Activated CD4-positive, alpha-beta T cell treated with anti-CD3 and anti-CD28 coated beads, Interleukin-2, amount 10 ng/mL, durations not matched to agents 7 days and 5 days (primary cell): ENCODE data around the gene DGKB. TPM values are rescaled to one million over a fixed set of nuclear protein-coding genes. Genes with fewer than 3 reads are reported as not detected.

ENCODE experiments used
- CTCF ChIA-PET: fragments of 350-600 bp; sonication (Branson Sonifier 250); formaldehyde crosslinking; loops from one replicate; lab custom pipeline; 2021; ENCODE audit warnings: antibody characterized with exemption; lab: Charles Lee
- POLR2A ChIA-PET: fragments of 350-600 bp; sonication (Branson Sonifier 250); formaldehyde crosslinking; loops from one replicate; lab custom pipeline; 2021; ENCODE audit warnings: antibody characterized with exemption; lab: Charles Lee
- DNase-seq: peaks from one replicate; pipeline ENCODE4 v3.0.0-alpha.2; 2020
- H3K27ac Mint-ChIP-seq: one replicate; pipeline ENCODE4 v1.8.0; 2021; ENCODE audit warnings: mild to moderate bottlenecking, moderate library complexity, mixed read lengths
- H3K27me3 Mint-ChIP-seq: one replicate; pipeline ENCODE4 v1.8.0; 2021; ENCODE audit warnings: mixed read lengths
- H3K36me3 Mint-ChIP-seq: one replicate; pipeline ENCODE4 v1.8.0; 2021; ENCODE audit warnings: low read depth, mixed read lengths
- H3K4me1 Mint-ChIP-seq: one replicate; pipeline ENCODE4 v1.8.0; 2021; ENCODE audit warnings: mixed read lengths
- H3K4me3 Mint-ChIP-seq: one replicate; pipeline ENCODE4 v1.8.0; 2021; ENCODE audit warnings: mild to moderate bottlenecking, moderate library complexity, mixed read lengths
- H3K9me3 Mint-ChIP-seq: one replicate; pipeline ENCODE4 v1.8.0; 2021; ENCODE audit warnings: mixed read lengths
- total RNA-seq, 2 experiments: library from RNA; stranded (reverse); gene quantifications; one replicate each; pipeline ENCODE4 v1.2.3, GENCODE V29; 2021

Gene DGKB
- total RNA-seq, 2 experiments from 2014 or later = not detected

DNA sequence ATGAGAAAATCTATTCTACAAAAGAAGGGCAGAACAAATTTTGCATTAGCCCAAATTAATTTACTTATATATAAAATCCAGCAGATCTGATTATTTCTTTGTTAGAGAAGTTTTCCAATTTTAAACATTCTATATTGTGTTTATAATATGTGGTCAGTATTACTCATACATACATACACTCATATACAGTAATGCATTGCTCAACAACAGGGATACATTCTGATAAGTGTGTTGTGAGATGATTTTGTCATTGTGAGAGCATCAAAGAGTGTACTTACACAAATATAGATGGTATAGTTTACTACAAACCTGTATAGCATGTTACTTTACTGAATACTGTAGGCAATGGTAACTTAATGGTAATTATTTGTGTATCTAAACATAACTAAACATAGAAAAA, 673.5 kb downstream of the DGKB start:
- no peak for DNase-seq
- Mint-ChIP-seq H3K27ac (no peak overlapping the region), H3K4me3 (no peak overlapping the region), H3K4me1 (no peaks in the 10 kb centered on the region), H3K9me3 (peaks cover 5% of the 10 kb centered on the region), H3K36me3 (no peaks in the 10 kb centered on the region), H3K27me3 (no peaks in the 10 kb centered on the region)
- ChIA-PET CTCF (no interaction called here), POLR2A (no interaction called here)

- Mint-ChIP-seq H3K27me3 (no peaks in the 10 kb centered on the region), H3K27ac (no peak overlapping the region), H3K36me3 (no peaks in the 10 kb centered on the region), H3K9me3 (peaks cover 4% of the 10 kb centered on the region), H3K4me3 (no peak overlapping the region), H3K4me1 (no peaks in the 10 kb centered on the region)
- DNase-seq = no peak
- POLR2A ChIA-PET = no interaction called here
- CTCF ChIA-PET = no interaction called here
These were observed 674.2 kb downstream of the DGKB start for GRCh38 chr7:14228341-14228740.

DNA sequence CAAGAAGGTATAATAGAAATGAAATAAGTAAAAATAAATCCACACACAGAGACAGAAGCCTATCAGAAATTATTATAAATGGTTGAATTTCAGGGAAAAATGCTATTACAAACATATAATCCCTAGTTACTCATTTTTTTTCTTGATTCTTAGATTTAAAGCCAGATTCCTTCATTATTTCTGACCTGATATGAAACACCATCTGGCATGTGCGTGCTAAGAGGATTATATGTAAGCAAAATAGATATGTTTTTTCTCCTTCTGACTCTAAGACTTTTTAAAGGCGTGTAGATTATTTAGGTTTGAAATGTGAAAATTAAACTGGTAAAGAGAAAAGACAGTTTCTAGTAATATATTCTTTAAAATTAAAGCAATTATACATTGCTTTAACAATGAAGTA, 676.4 kb downstream of the DGKB start:
- H3K36me3 Mint-ChIP-seq = no peaks in the 10 kb centered on the region
- no peak overlapping the region for H3K4me3 Mint-ChIP-seq
- H3K27ac Mint-ChIP-seq = no peak overlapping the region
- ChIA-PET POLR2A (no interaction called here), CTCF (no interaction called here)
- H3K27me3 Mint-ChIP-seq = no peaks in the 10 kb centered on the region
- no peaks in the 10 kb centered on the region for H3K4me1 Mint-ChIP-seq
- no peak for DNase-seq
- H3K9me3 Mint-ChIP-seq = peaks cover 1% of the 10 kb centered on the region

GRCh38 chr7:14219125-14219524, 683.4 kb downstream of the DGKB start:
- no peak for DNase-seq
- CTCF ChIA-PET = no interaction called here
- no peaks in the 10 kb centered on the region for H3K4me1 Mint-ChIP-seq
- POLR2A ChIA-PET = no interaction called here
- peaks cover 7% of the 10 kb centered on the region for H3K9me3 Mint-ChIP-seq
- H3K36me3 Mint-ChIP-seq = no peaks in the 10 kb centered on the region
- no peak overlapping the region for H3K4me3 Mint-ChIP-seq
- H3K27ac Mint-ChIP-seq = no peak overlapping the region
- H3K27me3 Mint-ChIP-seq = no peaks in the 10 kb centered on the region

GRCh38 chr7:14218338-14218737, 684.2 kb downstream of the DGKB start:
- Mint-ChIP-seq H3K4me1 (no peaks in the 10 kb centered on the region), H3K27ac (no peak overlapping the region), H3K36me3 (no peaks in the 10 kb centered on the region), H3K9me3 (peaks cover 7% of the 10 kb centered on the region), H3K4me3 (no peak overlapping the region), H3K27me3 (no peaks in the 10 kb centered on the region)
- POLR2A ChIA-PET = no interaction called here
- no peak for DNase-seq
- CTCF ChIA-PET = no interaction called here

DNA sequence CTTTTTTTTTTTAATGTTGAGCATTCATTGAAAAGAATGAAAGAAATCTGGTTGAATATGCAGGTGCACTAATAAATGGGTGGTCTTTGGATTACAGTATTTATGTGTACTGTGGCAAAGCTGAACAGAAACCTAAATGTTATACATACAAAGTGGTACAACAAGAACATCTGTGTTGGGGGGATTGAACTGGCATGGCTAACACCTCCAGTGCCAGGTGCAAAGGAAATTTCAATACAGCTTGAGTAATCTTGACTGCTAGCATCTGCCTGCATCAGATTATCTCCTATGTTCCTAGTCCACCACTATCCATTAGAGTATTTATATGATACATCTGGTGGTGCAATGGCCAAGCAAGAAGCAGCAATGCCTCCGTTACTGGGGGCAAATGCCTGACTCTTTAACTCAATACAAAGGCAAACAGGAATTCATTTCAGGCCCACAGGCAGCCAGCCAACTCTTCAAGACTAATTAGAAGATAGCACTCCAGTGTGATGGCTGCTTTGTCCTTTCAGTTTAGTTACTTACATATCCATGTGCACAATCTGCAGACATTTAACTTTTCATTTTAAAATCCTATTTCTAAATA, 692.6 kb downstream of the DGKB start:
- POLR2A ChIA-PET = no interaction called here
- H3K9me3 Mint-ChIP-seq = peaks cover 10% of the 10 kb centered on the region
- no peak overlapping the region for H3K27ac Mint-ChIP-seq
- CTCF ChIA-PET = no interaction called here
- no peak for DNase-seq
- no peak overlapping the region for H3K4me3 Mint-ChIP-seq
- H3K4me1 Mint-ChIP-seq = no peaks in the 10 kb centered on the region
- no peaks in the 10 kb centered on the region for H3K27me3 Mint-ChIP-seq
- no peaks in the 10 kb centered on the region for H3K36me3 Mint-ChIP-seq

DNA sequence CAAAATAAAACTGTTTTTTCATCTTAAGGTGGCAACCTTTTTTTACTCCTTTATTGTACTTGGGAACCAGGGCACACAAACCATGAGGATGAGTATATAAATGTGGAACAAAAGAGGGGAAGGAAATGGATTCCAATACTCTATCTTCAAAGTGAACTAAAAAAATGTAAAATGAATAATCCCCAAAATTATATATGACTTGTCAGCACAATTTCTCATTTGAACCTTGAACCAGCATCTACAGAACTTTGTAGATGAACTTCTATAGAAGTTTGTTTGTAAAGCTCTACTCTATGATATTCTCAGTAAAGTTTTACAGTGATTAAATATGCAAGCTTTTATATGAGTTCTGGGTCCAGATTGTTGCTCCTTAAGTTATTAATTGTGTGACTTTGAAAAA, 694.8 kb downstream of the DGKB start:
- ChIA-PET CTCF (no interaction called here), POLR2A (no interaction called here)

GRCh38 chr7:14207138-14207537, 695.4 kb downstream of the DGKB start:
- DNase-seq = no peak
- Mint-ChIP-seq H3K9me3 (peaks cover 2% of the 10 kb centered on the region), H3K4me3 (no peak overlapping the region), H3K27ac (no peak overlapping the region), H3K36me3 (no peaks in the 10 kb centered on the region), H3K27me3 (no peaks in the 10 kb centered on the region), H3K4me1 (no peaks in the 10 kb centered on the region)
- POLR2A ChIA-PET = no interaction called here
- CTCF ChIA-PET = no interaction called here

More for the DNA sequence above, 694.8 kb downstream of the DGKB start:
- H3K4me1 Mint-ChIP-seq = no peaks in the 10 kb centered on the region
- H3K36me3 Mint-ChIP-seq = no peaks in the 10 kb centered on the region
- no peak for DNase-seq
- no peak overlapping the region for H3K27ac Mint-ChIP-seq
- H3K4me3 Mint-ChIP-seq = no peak overlapping the region
- peaks cover 6% of the 10 kb centered on the region for H3K9me3 Mint-ChIP-seq
- H3K27me3 Mint-ChIP-seq = no peaks in the 10 kb centered on the region

DNA sequence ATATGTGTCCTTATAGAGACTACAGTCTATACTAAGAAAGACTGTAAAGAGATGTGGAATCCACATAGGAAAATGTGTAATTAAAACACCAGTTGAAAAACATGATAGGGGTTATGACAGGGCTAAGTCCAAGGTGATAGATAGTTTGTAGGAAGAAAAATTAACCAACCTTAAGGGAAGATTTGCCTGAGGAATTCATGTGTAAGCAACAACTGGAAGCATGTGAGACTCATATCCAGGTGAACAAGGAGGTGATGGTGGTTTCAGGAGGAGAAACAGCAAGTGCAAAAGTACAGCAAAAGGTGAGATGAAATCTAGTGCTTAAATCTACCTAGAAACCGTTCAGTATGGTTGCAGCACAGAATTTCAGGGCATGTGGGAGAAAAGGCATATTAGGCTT, 696.4 kb downstream of the DGKB start:
- peaks cover 3% of the 10 kb centered on the region for H3K9me3 Mint-ChIP-seq

DNA sequence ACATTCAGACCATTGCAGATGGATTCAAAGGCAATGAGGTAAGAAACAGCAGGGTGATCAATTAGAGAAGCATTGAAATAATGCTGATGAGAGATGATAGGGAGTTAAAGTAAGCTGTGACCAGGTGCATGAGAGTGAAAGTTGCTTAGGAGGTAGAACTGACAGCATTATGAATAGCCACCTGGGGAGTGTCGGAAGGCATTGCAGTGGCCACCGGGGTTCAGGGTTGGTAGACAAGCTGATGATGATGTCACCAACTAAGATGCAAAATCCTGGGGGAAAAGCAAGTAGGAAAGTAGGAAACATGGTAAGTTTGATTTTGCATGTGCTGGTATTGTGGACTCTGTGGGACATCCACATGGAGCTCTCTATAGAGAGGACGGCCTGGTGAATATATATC, 701.2 kb downstream of the DGKB start:
- ChIA-PET POLR2A (no interaction called here), CTCF (no interaction called here)
- Mint-ChIP-seq H3K27ac (no peak overlapping the region), H3K27me3 (no peaks in the 10 kb centered on the region), H3K36me3 (no peaks in the 10 kb centered on the region), H3K9me3 (peaks cover 6% of the 10 kb centered on the region), H3K4me3 (no peak overlapping the region), H3K4me1 (no peaks in the 10 kb centered on the region)
- no peak for DNase-seq

More for the DNA sequence above, 696.4 kb downstream of the DGKB start:
- POLR2A ChIA-PET = no interaction called here
- CTCF ChIA-PET = no interaction called here
- H3K27ac Mint-ChIP-seq = no peak overlapping the region
- no peaks in the 10 kb centered on the region for H3K36me3 Mint-ChIP-seq
- H3K4me1 Mint-ChIP-seq = no peaks in the 10 kb centered on the region
- no peak overlapping the region for H3K4me3 Mint-ChIP-seq
- no peak for DNase-seq
- no peaks in the 10 kb centered on the region for H3K27me3 Mint-ChIP-seq

DNA sequence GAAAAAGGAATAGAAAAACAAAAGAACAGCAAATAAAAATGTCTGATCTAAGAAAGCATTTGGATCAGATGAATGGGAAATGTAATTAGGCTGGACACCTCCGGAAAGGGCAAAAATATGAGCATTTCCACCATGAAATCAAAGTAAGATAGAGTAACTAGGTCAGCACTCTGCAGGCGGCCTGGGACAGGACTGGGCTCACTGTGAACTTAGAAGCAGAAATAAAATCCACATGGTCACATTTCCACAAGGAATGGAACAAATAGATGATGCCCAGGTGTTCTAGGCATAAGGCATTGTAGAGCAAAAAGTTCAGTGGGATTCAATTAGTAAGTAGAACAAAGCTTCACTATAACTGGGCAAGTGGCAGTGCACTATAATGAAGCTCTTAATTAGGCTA, 703.2 kb downstream of the DGKB start:
- H3K27me3 Mint-ChIP-seq = no peaks in the 10 kb centered on the region
- no peaks in the 10 kb centered on the region for H3K36me3 Mint-ChIP-seq
- no peak overlapping the region for H3K27ac Mint-ChIP-seq
- peaks cover 6% of the 10 kb centered on the region for H3K9me3 Mint-ChIP-seq
- DNase-seq = no peak
- ChIA-PET CTCF (no interaction called here), POLR2A (no interaction called here)
- no peak overlapping the region for H3K4me3 Mint-ChIP-seq
- H3K4me1 Mint-ChIP-seq = no peaks in the 10 kb centered on the region

DNA sequence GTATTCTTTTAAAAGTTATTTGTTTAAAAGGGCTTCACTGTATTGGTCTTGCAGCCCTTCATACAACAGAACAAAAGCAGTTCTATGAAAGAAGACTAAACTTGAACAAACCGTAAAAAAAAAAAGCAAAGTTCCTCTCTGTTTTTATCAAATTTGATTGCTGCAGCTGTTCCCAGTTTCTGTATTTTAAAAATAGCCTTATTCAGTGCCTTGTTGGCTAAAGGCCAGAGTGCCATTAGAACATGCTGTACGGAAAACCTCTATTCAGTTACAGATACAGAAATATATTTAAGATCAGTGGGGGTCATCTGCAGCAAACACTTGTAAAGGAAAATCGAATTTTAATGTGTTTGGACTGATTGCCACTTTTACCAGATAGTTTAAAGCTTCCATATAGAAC, 705.3 kb downstream of the DGKB start:
- DNase-seq = no peak
- no peaks in the 10 kb centered on the region for H3K4me1 Mint-ChIP-seq
- no peaks in the 10 kb centered on the region for H3K27me3 Mint-ChIP-seq
- peaks cover 6% of the 10 kb centered on the region for H3K9me3 Mint-ChIP-seq
- H3K36me3 Mint-ChIP-seq = no peaks in the 10 kb centered on the region
- H3K4me3 Mint-ChIP-seq = no peak overlapping the region
- ChIA-PET CTCF (no interaction called here), POLR2A (no interaction called here)
- no peak overlapping the region for H3K27ac Mint-ChIP-seq

GRCh38 chr7:14196555-14196954, 706.0 kb downstream of the DGKB start:
- Mint-ChIP-seq H3K36me3 (no peaks in the 10 kb centered on the region), H3K9me3 (peaks cover 9% of the 10 kb centered on the region), H3K27me3 (no peaks in the 10 kb centered on the region), H3K4me3 (no peak overlapping the region), H3K4me1 (no peaks in the 10 kb centered on the region), H3K27ac (no peak overlapping the region)
- ChIA-PET CTCF (no interaction called here), POLR2A (no interaction called here)
- no peak for DNase-seq

- no peaks in the 10 kb centered on the region for H3K27me3 Mint-ChIP-seq
- POLR2A ChIA-PET = no interaction called here
- H3K27ac Mint-ChIP-seq = no peak overlapping the region
- no peaks in the 10 kb centered on the region for H3K36me3 Mint-ChIP-seq
- peaks cover 9% of the 10 kb centered on the region for H3K9me3 Mint-ChIP-seq
- no peak for DNase-seq
- H3K4me1 Mint-ChIP-seq = no peaks in the 10 kb centered on the region
- CTCF ChIA-PET = no interaction called here
- no peak overlapping the region for H3K4me3 Mint-ChIP-seq
These were observed 706.7 kb downstream of the DGKB start for GRCh38 chr7:14195871-14196270.
